Neuronal stem cell (in vitro differentiated cells): ENCODE results near the gene A3GALT2.

ENCODE experiments used
- DNase-seq: peaks from one replicate; pipeline ENCODE4 v3.0.0-alpha.2; 2013; ENCODE audit warnings: low spot score
- H2AFZ ChIP-seq: one replicate; pipeline ENCODE4 v1.6.1; 2013; ENCODE audit warnings: mild to moderate bottlenecking, low read length, inconsistent platforms
- H2AK5ac ChIP-seq: 2 replicates; pipeline ENCODE4 v1.6.1; 2013; ENCODE audit warnings: low read depth, mild to moderate bottlenecking, inconsistent platforms, low read length, moderate library complexity, mixed read lengths
- H2BK120ac ChIP-seq: 2 replicates; pipeline ENCODE4 v1.6.1; 2013; ENCODE audit warnings: low read depth, mild to moderate bottlenecking, inconsistent platforms, low read length, moderate library complexity, mixed read lengths
- H2BK12ac ChIP-seq: one replicate; pipeline ENCODE4 v1.6.1; 2013; ENCODE audit warnings: low read length, inconsistent platforms
- H2BK15ac ChIP-seq: 2 replicates; pipeline ENCODE4 v1.6.1; 2013; ENCODE audit warnings: mild to moderate bottlenecking, low read length, inconsistent platforms, mixed read lengths
- H2BK5ac ChIP-seq: one replicate; pipeline ENCODE4 v1.6.1; 2013; ENCODE audit warnings: inconsistent platforms, mild to moderate bottlenecking, low read length, moderate library complexity
- H3K14ac ChIP-seq: one replicate; pipeline ENCODE4 v1.6.1; 2013; ENCODE audit warnings: low read length, inconsistent platforms
- H3K18ac ChIP-seq: 2 replicates; pipeline ENCODE4 v1.6.1; 2013; ENCODE audit warnings: low read length, inconsistent platforms
- H3K23ac ChIP-seq: 2 replicates; pipeline ENCODE4 v1.6.1; 2013; ENCODE audit warnings: low read depth, mild to moderate bottlenecking, mixed read lengths, low read length, inconsistent platforms; ENCODE audit not compliant: poor library complexity
- H3K27ac ChIP-seq: replicated peaks from 3 replicates; pipeline ENCODE4 v1.5.1; 2013; ENCODE audit warnings: low read length, inconsistent platforms
- H3K27me3 ChIP-seq, 3 experiments: 2 replicates each; pipeline ENCODE4 v1.6.1; 2013; ENCODE audit warnings: low read length in 3 of 3, mild to moderate bottlenecking in 2 of 3, inconsistent platforms in 1 of 3, low read depth in 1 of 3, mixed read lengths in 1 of 3, moderate library complexity in 1 of 3; ENCODE audit not compliant: control insufficient read depth in 3 of 3, insufficient read depth in 3 of 3
- H3K36me3 ChIP-seq, 2 donors: replicated peaks in 1 of 2; 2 replicates each; pipeline ENCODE4 v1.6.1; 2013; ENCODE audit warnings: low read length in 2 of 2; ENCODE audit not compliant: control insufficient read depth in 2 of 2, insufficient read depth in 2 of 2
- H3K4ac ChIP-seq: 2 replicates; pipeline ENCODE4 v1.6.1; 2013; ENCODE audit warnings: inconsistent platforms, mild to moderate bottlenecking, low read length, moderate library complexity
- H3K4me1 ChIP-seq, 2 donors: 1 replicate in 1 of 2; 2 replicates in 1 of 2; pipeline ENCODE4 v1.6.1; 2013; ENCODE audit warnings: low read length in 2 of 2, low read depth in 1 of 2; ENCODE audit not compliant: control insufficient read depth in 2 of 2, insufficient read depth in 1 of 2
- H3K4me2 ChIP-seq: one replicate; pipeline ENCODE4 v1.6.1; 2013; ENCODE audit warnings: mild to moderate bottlenecking, low read length, inconsistent platforms; ENCODE audit not compliant: insufficient read depth, poor library complexity, severe bottlenecking
- H3K4me3 ChIP-seq, 2 donors: 2 replicates each; pipeline ENCODE4 v1.5.1; 2013; ENCODE audit warnings: low read length in 2 of 2, mild to moderate bottlenecking in 2 of 2, inconsistent platforms in 1 of 2, moderate library complexity in 1 of 2
- H3K79me1 ChIP-seq: one replicate; pipeline ENCODE4 v1.6.1; 2013; ENCODE audit warnings: low read depth, mild to moderate bottlenecking, inconsistent platforms, low read length, moderate library complexity
- H3K9ac ChIP-seq: one replicate; pipeline ENCODE4 v1.6.1; 2013; ENCODE audit warnings: mild to moderate bottlenecking, low read depth, low read length, inconsistent platforms; ENCODE audit not compliant: poor library complexity
- H3K9me3 ChIP-seq, 2 donors: replicated peaks in 1 of 2; 2 replicates each; pipeline versions ENCODE3 to v1.6.1; 2013; ENCODE audit warnings: low read length in 2 of 2, mild to moderate bottlenecking in 2 of 2, inconsistent platforms in 1 of 2, low read depth in 1 of 2, mixed read lengths in 1 of 2, moderate library complexity in 1 of 2; ENCODE audit not compliant: control insufficient read depth in 2 of 2, insufficient read depth in 1 of 2
- H4K8ac ChIP-seq: one replicate; pipeline ENCODE4 v1.6.1; 2013; ENCODE audit warnings: low read depth, mild to moderate bottlenecking, inconsistent platforms, low read length, moderate library complexity
- H4K91ac ChIP-seq: one replicate; pipeline ENCODE4 v1.6.1; 2013; ENCODE audit warnings: low read length, low read depth, mild to moderate bottlenecking, inconsistent platforms; ENCODE audit not compliant: poor library complexity
- WGBS, 2 donors: extraction: QIAGEN DNeasy Blood & Tissue Kit; methylation state at CpG; one replicate each; pipeline ENCODE4 v1.1.7; 2013; ENCODE audit warnings: missing lambda C conversion rate in 2 of 2, mixed read lengths in 1 of 2; ENCODE audit not compliant: insufficient read length in 2 of 2, insufficient replicate concordance in 1 of 2; ENCODE audit errors: extremely low coverage in 2 of 2; 5-methylcytosine and 5-hydroxymethylcytosine counted together

Gene A3GALT2

GRCh38 chr1:33337441-33337840 is 16.5 kb upstream of the A3GALT2 start:
- no peak overlapping the region for H4K91ac ChIP-seq
- no peaks in the 10 kb centered on the region for H3K27me3 ChIP-seq
- WGBS, 2 donors: no CpG with 5 or more reads among the region's 6 CpGs
- DNase-seq: no peak
- no peak overlapping the region for H3K4me3 ChIP-seq
- H3K23ac ChIP-seq: no peak overlapping the region
- no peak overlapping the region for H3K4me2 ChIP-seq
- H3K14ac ChIP-seq: no peak overlapping the region
- no peak overlapping the region for H4K8ac ChIP-seq
- no peak overlapping the region for H2AK5ac ChIP-seq
- H3K27ac ChIP-seq: peak overlapping the region; percentile 96
- no peak overlapping the region for H3K18ac ChIP-seq
- no peak overlapping the region for H2BK12ac ChIP-seq
- no peak overlapping the region for H2BK120ac ChIP-seq
- no peak overlapping the region for H2AFZ ChIP-seq
- H2BK15ac ChIP-seq: no peak overlapping the region
- peaks cover 5% of the 10 kb centered on the region for H3K79me1 ChIP-seq
- H3K9me3 ChIP-seq: no peaks in the 10 kb centered on the region
- H3K9ac ChIP-seq: no peak overlapping the region
- no peak overlapping the region for H3K4ac ChIP-seq
- H3K4me1 ChIP-seq: peaks cover 51 to 53% of the 10 kb centered on the region in 2 donors
- H2BK5ac ChIP-seq: no peak overlapping the region
- H3K36me3 ChIP-seq: peaks cover 23 to 84% of the 10 kb centered on the region in 2 donors

GRCh38 chr1:33336580-33336979 is 15.7 kb upstream of the A3GALT2 start:
- Histone ChIP-seq H4K8ac (no peak overlapping the region), H3K27me3 (no peaks in the 10 kb centered on the region), H3K23ac (no peak overlapping the region), H3K27ac (no peak overlapping the region), H2BK5ac (no peak overlapping the region), H3K4me3 (no peak overlapping the region), H3K4me2 (no peak overlapping the region), H3K9ac (no peak overlapping the region), H2BK12ac (no peak overlapping the region), H2AK5ac (no peak overlapping the region), H3K18ac (peak overlapping the region; percentile 4), H3K4me1 (peaks cover 42 to 47% of the 10 kb centered on the region in 2 donors), H2AFZ (no peak overlapping the region), H3K9me3 (no peaks in the 10 kb centered on the region), H2BK120ac (no peak overlapping the region), H2BK15ac (no peak overlapping the region), H3K4ac (no peak overlapping the region), H3K36me3 (peaks cover 27 to 88% of the 10 kb centered on the region in 2 donors), H4K91ac (no peak overlapping the region), H3K79me1 (peaks cover 7% of the 10 kb centered on the region), H3K14ac (no peak overlapping the region)
- no CpG with 5 or more reads among the region's 9 CpGs for WGBS, 2 donors
- no peak for DNase-seq

DNA sequence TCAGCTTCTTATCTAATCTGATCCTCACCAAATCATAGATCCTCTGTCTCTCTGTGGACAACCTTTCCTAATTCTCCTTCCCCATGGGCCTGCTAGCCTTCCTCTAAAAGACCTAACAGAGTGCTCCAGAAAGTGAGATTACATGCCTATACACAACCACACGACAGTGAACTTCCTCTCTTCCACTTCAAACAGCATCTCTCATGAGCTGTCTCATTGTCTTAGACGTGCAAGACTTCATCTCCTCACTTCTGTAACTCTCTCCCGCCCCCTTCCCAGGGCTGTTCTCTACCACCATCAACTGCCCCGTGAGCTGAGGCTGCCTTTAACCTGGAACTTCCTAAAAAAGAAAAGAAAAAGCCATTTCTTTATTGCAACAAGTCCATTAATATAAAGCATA is 14.1 kb upstream of the A3GALT2 start:
- Histone ChIP-seq H2BK15ac (no peak overlapping the region), H3K27ac (no peak overlapping the region), H3K23ac (no peak overlapping the region), H3K4me2 (no peak overlapping the region), H2AFZ (no peak overlapping the region), H3K4ac (no peak overlapping the region), H3K18ac (no peak overlapping the region), H3K14ac (no peak overlapping the region), H3K4me3 (no peak overlapping the region), H2BK5ac (no peak overlapping the region), H2AK5ac (no peak overlapping the region), H3K79me1 (peaks cover 7% of the 10 kb centered on the region), H3K4me1 (peaks cover 28 to 38% of the 10 kb centered on the region in 2 donors), H2BK120ac (no peak overlapping the region), H3K27me3 (no peaks in the 10 kb centered on the region), H3K36me3 (peaks cover 42 to 88% of the 10 kb centered on the region in 2 donors), H4K8ac (no peak overlapping the region), H2BK12ac (no peak overlapping the region), H4K91ac (no peak overlapping the region), H3K9ac (no peak overlapping the region), H3K9me3 (no peaks in the 10 kb centered on the region)
- no peak for DNase-seq
- WGBS, 2 donors: no CpG with 5 or more reads among the region's 4 CpGs

DNA sequence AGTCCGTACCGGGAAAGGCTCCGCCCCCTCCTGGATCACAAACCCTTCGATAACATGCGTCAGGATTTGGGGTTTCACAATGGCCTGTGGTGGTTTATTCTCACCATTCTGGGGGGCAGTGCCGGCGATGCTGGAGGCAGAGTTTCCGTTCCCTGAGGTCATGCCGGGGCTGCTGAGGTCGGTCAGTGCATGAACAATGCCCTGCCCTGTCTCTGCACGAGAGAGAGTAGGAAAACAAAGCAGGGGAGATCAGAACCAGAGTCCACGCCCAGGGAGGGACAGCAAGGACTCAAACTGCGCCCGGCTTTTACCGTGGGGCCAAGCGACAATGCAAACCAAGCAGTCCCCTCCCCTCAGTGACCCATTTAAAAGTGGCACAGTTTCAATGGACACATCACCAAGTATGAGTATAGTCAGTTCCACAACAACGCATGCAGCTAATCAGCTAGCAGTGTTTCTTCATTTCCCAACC is 13.2 kb upstream of the A3GALT2 start:
- Histone ChIP-seq H3K27ac (no peak overlapping the region), H3K4ac (no peak overlapping the region), H2BK12ac (no peak overlapping the region), H3K79me1 (peaks cover 7% of the 10 kb centered on the region), H3K4me3 (no peak overlapping the region), H3K9me3 (no peaks in the 10 kb centered on the region), H3K14ac (no peak overlapping the region), H3K27me3 (no peaks in the 10 kb centered on the region), H3K9ac (no peak overlapping the region), H2BK120ac (no peak overlapping the region), H3K36me3 (peaks cover 50 to 90% of the 10 kb centered on the region in 2 donors), H4K91ac (no peak overlapping the region), H2AFZ (no peak overlapping the region), H2AK5ac (no peak overlapping the region), H3K4me2 (no peak overlapping the region), H2BK15ac (no peak overlapping the region), H3K18ac (no peak overlapping the region), H3K4me1 (peaks cover 19 to 30% of the 10 kb centered on the region in 2 donors), H2BK5ac (no peak overlapping the region), H3K23ac (no peak overlapping the region), H4K8ac (no peak overlapping the region)
- DNase-seq: no peak
- WGBS, 2 donors: no CpG with 5 or more reads among the region's 17 CpGs
